Fibroblast of villous mesenchyme (primary cell): ENCODE data around the gene SSBP3. TPM values are rescaled to one million over a fixed set of nuclear protein-coding genes. Genes with fewer than 3 reads are reported as not detected.

Source experiments
- DNase-seq: peaks from one replicate; pipeline ENCODE4 v3.0.0-alpha.2; 2010; ENCODE audit warnings: low read depth
- H3K4me3 ChIP-seq: 2 replicates; pipeline ENCODE4 v1.5.1; 2011; ENCODE audit warnings: low read depth, mild to moderate bottlenecking, low read length
- CTCF ChIP-seq: IDR thresholded peaks from 2 replicates; pipeline ENCODE4 v1.5.1; 2012; ENCODE audit warnings: low read depth, mild to moderate bottlenecking, low read length; ENCODE audit not compliant: insufficient read depth
- total RNA-seq: library from RNA; depleted of rRNA; stranded (reverse); fragments of >200 nt; gene quantifications from 2 replicates; pipeline ENCODE4 v1.2.3, GENCODE V29; 2012

SSBP3 gene
- total RNA-seq, 1 donor: 15.1 TPM

GRCh38 chr1:54377040-54377691 is 29.0 kb downstream of the SSBP3 start:
- peak; percentile 18 for DNase-seq
- TF ChIP-seq CTCF: no peak
- H3K4me3 ChIP-seq: no peak overlapping the region

GRCh38 chr1:54376430-54377039 is 29.7 kb downstream of the SSBP3 start:
- no peak for TF ChIP-seq CTCF
- H3K4me3 ChIP-seq: no peak overlapping the region
- DNase-seq: no peak

GRCh38 chr1:54375712-54376429 is 30.3 kb downstream of the SSBP3 start:
- TF ChIP-seq CTCF: no peak
- H3K4me3 ChIP-seq: no peak overlapping the region
- no peak for DNase-seq

GRCh38 chr1:54375298-54375697 is 30.9 kb downstream of the SSBP3 start:
- H3K4me3 ChIP-seq: no peak overlapping the region
- no peak for DNase-seq
- TF ChIP-seq CTCF: no peak

- TF ChIP-seq CTCF: no peak
- DNase-seq: no peak
- no peak overlapping the region for H3K4me3 ChIP-seq
These were observed 31.4 kb downstream of the SSBP3 start for GRCh38 chr1:54374766-54375165.

- TF ChIP-seq CTCF: no peak
- H3K4me3 ChIP-seq: no peak overlapping the region
- no peak for DNase-seq
These were observed 33.2 kb downstream of the SSBP3 start for GRCh38 chr1:54372978-54373377.
